Measurements from ENCODE around the gene MYO5B. TPM values are rescaled to one million over a fixed set of nuclear protein-coding genes. Genes with fewer than 3 reads are reported as not detected.
A peak's percentile ranks its signal among the peaks of the same experiment; 100 is the strongest.

MYO5B gene
- total RNA-seq, 1 experiment from 2014 or later = 31.6 TPM

- no peak overlapping the region for H3K4me3 ChIP-seq
- DNase-seq = no peak
- H3K27me3 ChIP-seq = no peaks in the 10 kb centered on the region
- no peaks in the 10 kb centered on the region for H3K9me3 ChIP-seq
- no peaks in the 10 kb centered on the region for H3K36me3 ChIP-seq
Measured at GRCh38 chr18:50074404-50074803, 120.5 kb downstream of the MYO5B start.

GRCh38 chr18:50073319-50073718 lies 121.6 kb downstream of the MYO5B start:
- no peak for DNase-seq
- Histone ChIP-seq H3K4me3 (no peak overlapping the region), H3K27me3 (no peaks in the 10 kb centered on the region), H3K36me3 (no peaks in the 10 kb centered on the region), H3K9me3 (no peaks in the 10 kb centered on the region)

GRCh38 chr18:50072146-50072545 lies 122.8 kb downstream of the MYO5B start:
- no peak for DNase-seq
- Histone ChIP-seq H3K4me3 (no peak overlapping the region), H3K36me3 (no peaks in the 10 kb centered on the region), H3K9me3 (no peaks in the 10 kb centered on the region), H3K27me3 (no peaks in the 10 kb centered on the region)

- H3K9me3 ChIP-seq = no peaks in the 10 kb centered on the region
- DNase-seq = no peak
Measured at GRCh38 chr18:50071397-50071796, 123.5 kb downstream of the MYO5B start.

GRCh38 chr18:50069422-50069821 lies 125.5 kb downstream of the MYO5B start:
- no peaks in the 10 kb centered on the region for H3K9me3 ChIP-seq
- H3K36me3 ChIP-seq = no peaks in the 10 kb centered on the region
- H3K27me3 ChIP-seq = no peaks in the 10 kb centered on the region; the same call in 1 of the 2 replicates
- H3K4me3 ChIP-seq = no peak overlapping the region
- no peak for DNase-seq

More at GRCh38 chr18:50071397-50071796, 123.5 kb downstream of the MYO5B start:
- Histone ChIP-seq H3K36me3 (no peaks in the 10 kb centered on the region), H3K27me3 (no peaks in the 10 kb centered on the region), H3K4me3 (no peak overlapping the region)

GRCh38 chr18:50065527-50065926 lies 129.4 kb downstream of the MYO5B start:
- Histone ChIP-seq H3K27me3 (no peaks in the 10 kb centered on the region; the same call in 1 of the 2 replicates), H3K9me3 (no peaks in the 10 kb centered on the region), H3K4me3 (no peak overlapping the region), H3K36me3 (no peaks in the 10 kb centered on the region)
- DNase-seq = no peak

GRCh38 chr18:50065039-50065438 lies 129.9 kb downstream of the MYO5B start:
- DNase-seq = no peak
- H3K36me3 ChIP-seq = no peaks in the 10 kb centered on the region
- no peaks in the 10 kb centered on the region; the same call in 1 of the 2 replicates for H3K27me3 ChIP-seq
- no peaks in the 10 kb centered on the region for H3K9me3 ChIP-seq
- no peak overlapping the region for H3K4me3 ChIP-seq

GRCh38 chr18:50061876-50062517 lies 132.9 kb downstream of the MYO5B start:
- no peaks in the 10 kb centered on the region for H3K36me3 ChIP-seq
- DNase-seq = no peak
- no peaks in the 10 kb centered on the region for H3K9me3 ChIP-seq
- H3K4me3 ChIP-seq = no peak overlapping the region
- H3K27me3 ChIP-seq = no peaks in the 10 kb centered on the region; the same call in 1 of the 2 replicates

GRCh38 chr18:50060822-50061221 lies 134.1 kb downstream of the MYO5B start:
- H3K27me3 ChIP-seq = no peaks in the 10 kb centered on the region; the same call in 1 of the 2 replicates
- no peaks in the 10 kb centered on the region for H3K36me3 ChIP-seq
- no peak overlapping the region for H3K4me3 ChIP-seq
- DNase-seq = no peak
- H3K9me3 ChIP-seq = no peaks in the 10 kb centered on the region

GRCh38 chr18:50058731-50059130 lies 136.2 kb downstream of the MYO5B start:
- Histone ChIP-seq H3K27me3 (no peaks in the 10 kb centered on the region), H3K36me3 (no peaks in the 10 kb centered on the region), H3K4me3 (no peak overlapping the region), H3K9me3 (no peaks in the 10 kb centered on the region)
- no peak for DNase-seq

GRCh38 chr18:50057009-50057408 lies 137.9 kb downstream of the MYO5B start:
- Histone ChIP-seq H3K36me3 (no peaks in the 10 kb centered on the region), H3K4me3 (no peak overlapping the region), H3K27me3 (no peaks in the 10 kb centered on the region), H3K9me3 (no peaks in the 10 kb centered on the region)
- no peak for DNase-seq

- H3K27me3 ChIP-seq = no peaks in the 10 kb centered on the region
- no peaks in the 10 kb centered on the region for H3K36me3 ChIP-seq
- no peaks in the 10 kb centered on the region for H3K9me3 ChIP-seq
- no peak overlapping the region for H3K4me3 ChIP-seq
- DNase-seq = no peak
Measured at GRCh38 chr18:50056185-50056584, 138.8 kb downstream of the MYO5B start.

- no peaks in the 10 kb centered on the region for H3K36me3 ChIP-seq
- no peak overlapping the region for H3K4me3 ChIP-seq
- no peaks in the 10 kb centered on the region for H3K27me3 ChIP-seq
- no peaks in the 10 kb centered on the region for H3K9me3 ChIP-seq
- no peak for DNase-seq
Measured at GRCh38 chr18:50055488-50055887, 139.5 kb downstream of the MYO5B start.

- Histone ChIP-seq H3K27me3 (no peaks in the 10 kb centered on the region), H3K9me3 (no peaks in the 10 kb centered on the region), H3K4me3 (no peak overlapping the region), H3K36me3 (no peaks in the 10 kb centered on the region)
- DNase-seq = no peak
Measured at GRCh38 chr18:50053111-50053510, 141.8 kb downstream of the MYO5B start.

- H3K27me3 ChIP-seq = no peaks in the 10 kb centered on the region
- peak; percentile 7 for DNase-seq
- H3K36me3 ChIP-seq = no peaks in the 10 kb centered on the region
- no peak overlapping the region for H3K4me3 ChIP-seq
- H3K9me3 ChIP-seq = no peaks in the 10 kb centered on the region
Measured at GRCh38 chr18:50051288-50051687, 143.7 kb downstream of the MYO5B start.

- no peak for DNase-seq
- Histone ChIP-seq H3K27me3 (peaks cover 5% of the 10 kb centered on the region), H3K9me3 (no peaks in the 10 kb centered on the region), H3K4me3 (no peak overlapping the region), H3K36me3 (no peaks in the 10 kb centered on the region)
Measured at GRCh38 chr18:50045126-50045525, 149.8 kb downstream of the MYO5B start.

- DNase-seq = no peak
- Histone ChIP-seq H3K36me3 (no peaks in the 10 kb centered on the region), H3K27me3 (peaks cover 5% of the 10 kb centered on the region), H3K4me3 (no peak overlapping the region), H3K9me3 (no peaks in the 10 kb centered on the region)
Measured at GRCh38 chr18:50044402-50044801, 150.5 kb downstream of the MYO5B start.

- peaks cover 5% of the 10 kb centered on the region for H3K27me3 ChIP-seq
- no peaks in the 10 kb centered on the region for H3K36me3 ChIP-seq
- no peaks in the 10 kb centered on the region for H3K9me3 ChIP-seq
- no peak for DNase-seq
- no peak overlapping the region for H3K4me3 ChIP-seq
Measured at GRCh38 chr18:50042611-50043010, 152.3 kb downstream of the MYO5B start.

All from MG63 (cell line).